Cerebellar cortex (tissue), 1 donor: Measurements from ENCODE around the gene GIMAP5.

Experiments used
- DNase-seq: peaks from one replicate; pipeline ENCODE4 v3.0.0-alpha.2; 2015; ENCODE audit warnings: low spot score

GIMAP5 gene

DNA sequence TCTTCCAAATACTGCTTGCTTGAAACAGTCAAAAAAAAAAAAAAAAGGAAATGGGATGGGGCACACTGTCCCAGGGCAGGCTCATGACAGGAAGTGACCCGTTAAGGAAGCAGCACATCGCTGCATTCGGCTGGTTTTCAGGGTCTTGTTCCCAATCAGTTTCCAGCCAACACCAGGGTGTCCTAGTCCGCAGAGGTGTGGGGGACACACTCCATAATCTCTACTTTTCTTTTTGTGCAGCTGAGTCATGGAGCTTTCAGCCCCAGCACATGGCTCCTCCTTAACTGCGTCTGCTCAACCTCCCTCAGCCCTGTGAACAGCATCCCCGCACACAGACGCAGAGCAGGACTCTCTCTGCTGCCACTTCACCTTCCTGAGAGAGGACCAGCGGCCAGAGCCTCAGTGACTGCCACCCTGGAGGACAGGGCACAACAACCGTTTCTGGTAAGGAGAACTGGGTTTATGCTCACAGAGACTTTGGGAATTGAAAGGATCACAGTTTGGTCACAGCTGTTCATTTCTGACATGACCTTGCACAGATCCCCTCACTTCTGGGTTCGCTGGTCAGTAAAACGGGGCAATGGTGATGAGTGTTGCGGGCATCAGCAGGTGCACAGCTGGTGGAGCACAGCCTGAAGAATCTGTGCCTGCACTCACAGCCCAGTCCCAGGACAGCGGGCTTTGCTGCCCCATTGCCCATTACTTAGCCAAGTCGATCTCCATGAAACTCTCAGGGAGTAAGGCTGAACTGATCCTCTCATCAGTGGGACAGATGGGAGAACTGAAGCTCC, at the start of gene GIMAP5:
GIMAP5 (plus strand) TSS at position 154 of the 791 bp plus-strand sequence. CDS start 3,467 bp downstream, outside the sequence.
- no peak for DNase-seq

DNA sequence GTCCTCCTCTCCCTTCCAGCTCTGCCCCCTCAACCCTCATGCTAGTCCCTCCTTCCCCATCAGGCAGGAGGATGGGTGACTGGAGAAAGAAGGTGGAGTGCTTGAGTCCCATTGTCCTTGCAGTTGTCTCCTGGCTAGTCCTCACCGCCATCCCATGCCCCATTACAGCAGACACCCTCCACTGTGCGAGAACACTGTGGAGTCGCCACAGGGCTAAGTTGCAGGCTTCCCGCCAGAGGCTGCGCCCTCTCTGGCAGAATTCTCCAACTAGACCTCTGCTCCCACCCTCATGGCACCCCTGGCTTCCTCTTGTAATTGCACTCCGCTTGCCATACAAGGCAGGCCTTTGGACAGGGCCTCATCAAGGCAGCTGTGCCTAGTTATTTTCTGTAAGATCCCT, 48.6 kb upstream of the GIMAP5 start:
- no peak for DNase-seq

GRCh38 chr7:150695654-150696053, 41.6 kb upstream of the GIMAP5 start:
- DNase-seq = no peak

GRCh38 chr7:150703209-150703608, 34.0 kb upstream of the GIMAP5 start:
- DNase-seq = no peak

GRCh38 chr7:150715293-150715692, 21.9 kb upstream of the GIMAP5 start:
- no peak for DNase-seq

DNA sequence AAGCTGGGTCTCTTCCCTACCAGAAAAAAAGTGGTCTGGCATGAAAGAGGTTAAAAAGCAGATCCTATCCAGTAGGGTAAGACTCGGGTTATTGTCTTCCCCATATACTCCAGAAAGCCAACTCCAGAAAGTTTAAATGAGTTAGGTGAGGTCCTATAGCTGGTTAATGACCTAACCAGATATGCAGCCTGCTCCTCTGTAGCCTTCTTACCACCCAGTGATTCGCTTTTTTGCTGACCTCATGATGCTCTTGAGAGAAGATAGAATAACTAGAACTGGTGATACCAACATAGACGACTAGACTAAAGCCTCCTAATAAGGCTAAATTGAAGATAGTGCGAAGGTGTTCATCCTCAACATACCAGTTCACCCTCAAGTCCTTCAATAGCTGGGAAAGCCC, 21.5 kb upstream of the GIMAP5 start:
- no peak for DNase-seq

DNA sequence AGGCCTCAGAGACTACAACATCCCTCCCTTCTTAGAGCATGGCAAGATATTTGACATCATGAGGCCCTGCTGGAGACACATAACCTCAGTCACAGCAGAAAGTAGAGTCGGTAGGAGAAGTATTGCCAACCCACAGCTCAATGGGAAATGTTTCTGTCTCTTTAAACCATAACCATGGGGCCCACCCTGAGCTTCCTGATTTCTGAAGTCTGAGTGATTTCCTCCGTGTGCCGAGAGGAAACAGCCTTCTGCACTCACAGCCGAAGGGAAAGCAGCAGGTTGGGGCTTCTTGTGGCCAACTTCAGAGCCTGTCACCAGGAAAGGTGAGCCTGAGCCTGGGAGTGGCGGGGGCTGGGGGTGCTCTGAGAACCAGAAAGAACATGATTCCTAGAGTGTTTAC, 20.9 kb upstream of the GIMAP5 start, which contains the start of gene GIMAP1:
GIMAP1 (plus strand) TSS at position 246 of the 400 bp plus-strand sequence. CDS start 2,435 bp downstream, outside the sequence.
- no peak for DNase-seq

GRCh38 chr7:150716939-150717338, 20.3 kb upstream of the GIMAP5 start:
- no peak for DNase-seq

DNA sequence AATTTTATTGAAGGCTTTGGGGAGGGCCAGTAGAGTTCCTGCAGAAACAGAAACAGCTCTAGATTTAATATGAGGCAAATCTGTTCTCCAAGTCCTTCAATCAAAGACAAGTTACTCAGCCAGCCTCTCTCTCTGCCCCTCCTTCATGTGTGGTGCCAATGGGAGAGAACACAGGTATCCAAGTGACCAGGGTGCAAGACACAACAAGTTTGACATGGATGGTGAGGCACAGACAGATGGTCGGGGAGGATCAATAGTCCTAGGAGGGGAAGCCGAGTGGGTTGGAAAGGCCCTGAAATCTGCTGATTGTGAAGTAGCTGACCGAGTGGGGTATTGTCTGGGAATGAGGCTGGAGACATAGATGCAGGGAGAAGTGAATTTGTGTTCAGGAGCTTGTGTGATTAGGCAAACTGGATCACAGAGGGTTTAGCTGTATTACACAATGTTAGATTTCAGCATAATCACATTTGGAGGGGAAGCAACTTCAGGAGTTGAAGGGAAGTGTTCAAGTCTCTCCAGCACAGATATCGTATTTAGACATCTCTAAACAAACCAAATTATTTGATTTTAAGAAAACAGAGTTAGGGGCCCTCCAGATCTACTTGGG, 19.3 kb upstream of the GIMAP5 start:
- no peak for DNase-seq

DNA sequence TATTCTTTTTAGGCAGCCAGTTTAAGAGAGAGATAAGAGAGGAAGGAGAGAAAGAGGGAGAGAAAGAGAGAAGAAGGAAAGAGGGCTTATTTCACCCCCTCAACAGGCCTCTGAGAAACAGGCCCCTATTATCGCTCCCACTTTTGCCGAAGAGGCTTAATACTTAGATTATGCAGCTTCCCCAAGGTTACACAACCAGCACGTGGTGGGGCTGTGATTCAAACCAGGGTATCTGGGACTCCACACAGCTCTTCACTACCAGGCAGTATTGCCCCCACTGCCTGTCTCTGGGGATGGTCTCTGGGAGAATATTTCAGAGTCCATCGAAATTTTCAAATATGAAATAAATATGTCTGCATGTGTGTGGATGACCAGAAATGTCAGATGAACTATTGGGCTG, 17.8 kb upstream of the GIMAP5 start:
- DNase-seq = no peak

DNA sequence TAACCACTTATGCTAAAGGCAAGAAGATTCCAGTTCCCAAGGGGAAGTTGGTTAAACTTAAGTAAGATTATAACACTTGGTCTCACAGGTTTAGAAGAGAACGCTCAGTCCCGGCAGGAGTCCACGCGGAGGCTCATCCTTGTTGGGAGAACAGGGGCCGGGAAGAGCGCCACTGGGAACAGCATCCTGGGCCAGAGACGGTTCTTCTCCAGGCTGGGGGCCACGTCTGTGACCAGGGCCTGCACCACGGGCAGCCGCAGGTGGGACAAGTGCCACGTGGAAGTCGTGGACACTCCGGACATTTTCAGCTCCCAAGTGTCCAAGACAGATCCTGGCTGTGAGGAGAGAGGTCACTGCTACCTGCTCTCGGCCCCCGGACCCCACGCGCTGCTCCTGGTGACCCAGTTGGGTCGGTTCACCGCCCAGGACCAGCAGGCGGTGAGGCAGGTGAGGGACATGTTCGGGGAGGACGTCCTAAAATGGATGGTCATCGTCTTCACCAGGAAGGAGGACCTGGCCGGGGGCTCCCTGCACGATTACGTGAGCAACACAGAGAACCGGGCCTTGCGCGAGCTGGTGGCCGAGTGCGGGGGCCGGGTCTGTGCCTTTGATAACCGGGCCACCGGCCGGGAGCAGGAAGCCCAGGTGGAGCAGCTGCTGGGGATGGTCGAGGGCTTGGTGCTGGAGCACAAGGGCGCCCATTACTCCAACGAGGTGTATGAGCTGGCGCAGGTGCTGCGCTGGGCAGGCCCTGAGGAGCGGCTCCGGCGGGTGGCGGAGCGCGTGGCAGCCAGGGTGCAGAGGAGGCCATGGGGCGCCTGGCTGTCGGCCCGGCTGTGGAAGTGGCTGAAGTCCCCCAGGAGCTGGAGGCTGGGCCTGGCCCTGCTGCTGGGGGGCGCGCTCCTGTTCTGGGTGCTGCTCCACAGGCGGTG, 17.0 kb upstream of the GIMAP5 start:
- no peak for DNase-seq

GRCh38 chr7:150721970-150722373, 15.2 kb upstream of the GIMAP5 start:
- no peak for DNase-seq

- no peak for DNase-seq
These were observed 14.7 kb upstream of the GIMAP5 start for GRCh38 chr7:150722431-150722931.

DNA sequence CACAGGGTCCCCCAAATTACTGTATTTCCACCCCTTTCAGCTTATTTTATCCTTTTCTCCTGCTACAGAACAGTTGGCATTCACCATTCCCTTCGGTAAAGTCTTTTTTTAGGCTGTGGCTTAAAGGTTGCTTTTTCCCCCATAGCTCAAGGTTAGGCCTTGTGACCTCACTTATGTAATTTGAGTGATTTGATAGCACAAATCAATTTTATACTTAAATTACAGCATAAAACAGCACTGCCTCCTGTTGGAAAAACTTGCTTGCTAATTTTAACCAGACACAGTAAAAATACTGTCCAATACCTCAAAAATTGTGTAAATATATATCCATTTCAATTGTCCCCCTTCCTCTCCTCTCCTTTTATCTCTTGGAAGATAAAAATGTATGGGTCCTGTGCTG, 13.8 kb upstream of the GIMAP5 start:
- DNase-seq = no peak

GRCh38 chr7:150727381-150727780, 9.8 kb upstream of the GIMAP5 start:
- DNase-seq = no peak

DNA sequence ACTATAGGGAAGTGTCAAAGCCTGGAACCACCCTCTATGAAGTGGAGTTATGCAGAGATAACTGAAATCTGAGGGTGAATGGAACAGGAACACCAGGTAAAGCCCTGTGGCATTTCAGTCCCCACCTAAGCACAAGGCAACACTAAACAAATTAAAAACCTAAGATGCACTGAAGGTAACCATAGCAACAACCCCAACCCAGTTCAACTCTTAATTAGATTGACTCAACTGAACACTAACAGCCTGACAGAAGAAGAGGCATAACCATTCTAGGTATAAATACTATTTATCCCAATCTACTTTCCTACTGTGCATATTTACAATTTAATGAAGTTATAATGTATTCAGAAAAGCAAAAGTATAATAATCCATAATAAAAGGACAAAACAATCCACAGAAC, 9.2 kb upstream of the GIMAP5 start:
- no peak for DNase-seq

DNA sequence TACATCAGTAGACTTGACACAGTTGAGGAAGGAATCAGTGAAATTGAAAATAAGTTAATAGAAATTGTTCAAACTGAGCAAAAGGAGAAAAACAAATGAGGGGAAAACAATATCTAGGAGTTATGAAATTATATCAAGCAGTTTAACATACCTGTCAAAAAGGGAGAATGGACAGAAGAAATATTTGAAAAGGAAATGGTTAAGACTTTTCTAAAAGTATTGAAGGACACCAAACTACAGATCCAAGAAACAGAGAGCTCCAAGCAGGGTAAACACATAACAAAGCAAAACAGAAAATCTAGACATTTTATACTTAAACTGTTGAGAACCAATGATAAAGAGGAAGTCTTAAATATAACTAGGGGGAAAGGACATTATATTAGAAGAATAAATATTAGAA, 8.6 kb upstream of the GIMAP5 start:
- DNase-seq = no peak

DNA sequence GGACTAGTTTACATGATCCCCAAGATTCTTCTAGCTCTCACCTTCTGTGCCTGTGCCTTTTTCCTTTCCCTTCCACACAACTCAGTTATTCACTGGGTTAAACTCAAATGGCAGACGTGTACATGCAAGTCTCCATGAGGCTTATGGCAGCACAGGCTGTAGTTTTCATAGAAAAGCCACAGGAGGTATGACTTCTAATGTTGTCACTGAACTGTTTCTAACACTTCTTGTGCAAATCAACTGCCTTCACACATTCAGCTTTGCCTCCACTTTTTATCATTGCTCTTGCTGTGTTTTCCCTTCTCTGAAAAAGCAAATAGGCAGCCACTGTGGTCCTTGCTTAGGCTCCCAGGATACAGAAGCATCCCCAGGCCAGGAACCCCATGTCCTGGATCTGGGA, 5.3 kb upstream of the GIMAP5 start:
- DNase-seq = no peak

DNA sequence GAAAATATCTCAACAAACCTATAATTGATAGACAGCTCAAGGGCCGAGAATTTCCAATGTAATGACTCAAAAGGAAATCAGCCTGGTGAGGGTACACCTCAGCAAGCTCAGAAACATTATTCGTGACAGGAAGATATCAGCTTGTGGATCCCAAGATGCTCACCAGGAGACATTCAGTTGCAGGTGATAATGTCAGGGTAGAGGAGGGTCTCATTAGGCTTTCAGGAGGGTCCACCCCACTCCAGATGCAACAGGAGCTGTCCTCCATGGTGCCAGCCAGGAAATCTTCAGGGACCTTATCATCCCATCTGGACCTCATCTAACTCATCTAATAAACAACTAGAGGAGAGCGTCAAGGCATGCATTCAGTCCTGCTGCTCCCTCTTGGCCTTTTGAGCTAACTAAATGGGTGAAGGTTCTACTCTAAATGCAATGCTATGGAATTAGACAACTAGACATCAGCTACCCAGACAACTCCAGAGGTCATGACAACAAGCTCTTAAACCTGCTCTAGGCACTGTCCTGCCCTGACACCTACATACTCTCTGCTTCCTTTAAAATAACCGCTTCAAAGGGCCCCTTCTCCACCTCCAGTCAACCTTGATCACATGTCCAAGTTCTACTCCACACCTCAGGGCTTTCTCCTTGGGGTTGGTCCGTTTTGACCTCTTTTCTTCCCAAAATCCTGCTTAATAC, 4.3 kb upstream of the GIMAP5 start:
- no peak for DNase-seq

DNA sequence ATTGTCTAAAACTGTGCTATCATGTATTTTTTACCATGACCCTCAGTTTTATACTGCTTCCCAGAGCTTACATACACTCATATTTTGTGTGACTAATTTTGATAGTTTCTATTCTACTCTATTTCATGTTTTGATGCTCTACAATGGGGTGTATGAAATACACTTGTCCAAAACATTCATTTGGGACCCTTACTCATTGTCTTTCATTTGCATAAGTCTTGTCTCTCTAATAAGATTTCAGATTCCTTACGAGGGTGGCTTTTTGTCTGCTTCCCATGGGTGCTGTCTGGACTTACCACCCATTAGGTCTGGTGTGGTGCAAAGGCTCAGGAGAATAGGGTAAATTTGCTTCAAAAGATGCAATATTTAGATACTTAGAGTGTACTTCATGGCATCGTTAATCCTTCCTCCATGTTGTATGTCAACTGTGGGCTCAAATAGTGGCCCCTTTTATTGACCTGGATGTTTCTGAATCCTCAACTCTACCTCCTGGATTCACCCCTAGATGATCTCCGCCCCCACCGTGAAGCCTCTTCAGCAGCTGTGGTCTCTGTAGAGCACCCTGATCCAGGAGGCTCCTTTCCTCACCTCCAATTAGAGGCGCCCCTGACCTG, 3.6 kb upstream of the GIMAP5 start:
- DNase-seq = no peak

DNA sequence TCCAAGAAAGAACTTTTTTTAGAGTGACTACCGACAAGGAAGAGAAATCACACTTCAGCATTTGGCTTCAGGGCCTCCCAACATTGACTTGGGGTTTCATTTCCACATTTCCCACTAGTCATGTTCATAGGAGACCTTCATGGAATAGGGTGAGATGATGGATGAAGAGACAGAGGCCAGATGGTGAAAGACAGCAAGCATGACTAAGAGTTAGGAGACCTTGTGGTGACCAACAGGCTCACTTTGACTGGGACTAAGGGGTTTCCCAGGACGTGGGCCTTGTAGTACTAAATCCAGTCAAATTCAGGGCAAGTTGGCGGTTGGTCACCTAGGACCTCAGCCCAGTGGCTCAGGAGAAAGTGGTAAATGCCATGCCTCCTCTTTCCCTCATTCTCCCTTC, 3.0 kb upstream of the GIMAP5 start:
- no peak for DNase-seq
